BJ (cell line): ENCODE data around the gene KCNJ1. TPM values are rescaled to one million over a fixed set of nuclear protein-coding genes. Genes with fewer than 3 reads are reported as not detected.

Experiments
- CTCF ChIA-PET: fragments of 350-600 bp; formaldehyde crosslinking; extraction: SDS; loops from one replicate; lab custom pipeline; 2021; ENCODE audit warnings: antibody characterized with exemption, inconsistent platforms; lab: Yijun Ruan, JAX
- POLR2A ChIA-PET: fragments of 300-600 bp; sonication (Branson Sonifier 250); formaldehyde crosslinking; extraction: SDS; loops from one replicate; lab custom pipeline; 2021; ENCODE audit warnings: antibody characterized with exemption; lab: Charles Lee
- DNase-seq: peaks from one replicate; pipeline ENCODE4 v3.0.0-alpha.2; 2011; ENCODE audit warnings: low read depth
- H3K27me3 ChIP-seq: 2 replicates; pipeline ENCODE4 v1.6.0; 2011; ENCODE audit warnings: low read length; ENCODE audit not compliant: control insufficient read depth, insufficient read depth
- H3K36me3 ChIP-seq: 2 replicates; pipeline ENCODE4 v1.5.1; 2011; ENCODE audit warnings: low read length; ENCODE audit not compliant: control insufficient read depth, insufficient read depth
- H3K4me3 ChIP-seq: 2 replicates; pipeline ENCODE4 v1.5.1; 2011; ENCODE audit warnings: low read depth, mild to moderate bottlenecking, control low read depth, low read length
- polyA plus RNA-seq: library from polyadenylated mRNA; depleted of rRNA; stranded (reverse); fragments of >200 nt; gene quantifications from 2 replicates; pipeline ENCODE4 v1.2.3, GENCODE V29; 2011
- TF ChIP-seq, protein P1 (sequence below): IDR thresholded peaks from 2 replicates; pipeline ENCODE4 v1.5.1; 2011; ENCODE audit warnings: low read depth, mild to moderate bottlenecking, control low read depth, inconsistent platforms, low read length, moderate library complexity; ENCODE audit not compliant: insufficient read depth

The KCNJ1 gene
- polyA plus RNA-seq, 1 experiment: not detected

- DNase-seq: no peak
- POLR2A ChIA-PET: no interaction called here
- Histone ChIP-seq H3K4me3 (no peak overlapping the region), H3K27me3 (peaks cover 11% of the 10 kb centered on the region), H3K36me3 (no peaks in the 10 kb centered on the region)
- CTCF ChIA-PET: interaction anchor here (6.8 kb wide), 1 partner anchor 7 kb away, joined by 46 read pairs; no protein-coding TSS in a partner anchor
- TF ChIP-seq, protein P1, sequence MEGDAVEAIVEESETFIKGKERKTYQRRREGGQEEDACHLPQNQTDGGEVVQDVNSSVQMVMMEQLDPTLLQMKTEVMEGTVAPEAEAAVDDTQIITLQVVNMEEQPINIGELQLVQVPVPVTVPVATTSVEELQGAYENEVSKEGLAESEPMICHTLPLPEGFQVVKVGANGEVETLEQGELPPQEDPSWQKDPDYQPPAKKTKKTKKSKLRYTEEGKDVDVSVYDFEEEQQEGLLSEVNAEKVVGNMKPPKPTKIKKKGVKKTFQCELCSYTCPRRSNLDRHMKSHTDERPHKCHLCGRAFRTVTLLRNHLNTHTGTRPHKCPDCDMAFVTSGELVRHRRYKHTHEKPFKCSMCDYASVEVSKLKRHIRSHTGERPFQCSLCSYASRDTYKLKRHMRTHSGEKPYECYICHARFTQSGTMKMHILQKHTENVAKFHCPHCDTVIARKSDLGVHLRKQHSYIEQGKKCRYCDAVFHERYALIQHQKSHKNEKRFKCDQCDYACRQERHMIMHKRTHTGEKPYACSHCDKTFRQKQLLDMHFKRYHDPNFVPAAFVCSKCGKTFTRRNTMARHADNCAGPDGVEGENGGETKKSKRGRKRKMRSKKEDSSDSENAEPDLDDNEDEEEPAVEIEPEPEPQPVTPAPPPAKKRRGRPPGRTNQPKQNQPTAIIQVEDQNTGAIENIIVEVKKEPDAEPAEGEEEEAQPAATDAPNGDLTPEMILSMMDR: no peak
These were observed 10.6 kb upstream of the KCNJ1 start for GRCh38 chr11:128877726-128878125.

DNA sequence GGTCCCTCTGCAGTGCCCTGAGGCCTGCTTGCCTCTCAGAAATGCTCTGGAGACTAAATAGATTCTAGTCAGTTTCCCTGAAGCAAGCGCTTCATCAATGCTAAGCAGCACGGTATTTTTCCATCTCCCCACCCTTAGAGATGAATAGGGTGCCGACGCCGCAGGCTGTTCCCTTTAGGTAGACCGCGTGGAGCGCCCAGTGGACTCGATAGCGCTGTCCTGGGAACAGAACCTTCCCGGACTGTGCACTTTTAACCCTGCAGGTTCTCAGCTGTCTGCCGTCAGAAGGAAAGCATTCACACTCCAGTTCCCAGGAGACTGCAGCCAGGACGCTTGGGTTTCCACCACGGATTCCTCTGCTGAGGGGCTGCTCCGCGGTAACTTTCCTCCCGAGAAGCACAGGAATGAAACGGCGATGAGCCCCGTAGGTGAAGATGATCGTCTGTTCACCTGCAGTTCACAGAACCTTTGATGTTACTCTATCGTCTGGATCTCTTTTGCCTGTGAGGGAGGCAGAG, 9.1 kb upstream of the KCNJ1 start:
- ChIA-PET CTCF (interaction anchor here (0.5 to 6.8 kb wide), 3 partner anchors 9 to 1352 kb away, joined by 3 to 46 read pairs (median 4); no protein-coding TSS in a partner anchor), POLR2A (no interaction called here)
- Histone ChIP-seq H3K27me3 (peaks cover 11% of the 10 kb centered on the region), H3K36me3 (no peaks in the 10 kb centered on the region), H3K4me3 (no peak overlapping the region)
- DNase-seq: no peak
- TF ChIP-seq, protein P1: no peak

DNA sequence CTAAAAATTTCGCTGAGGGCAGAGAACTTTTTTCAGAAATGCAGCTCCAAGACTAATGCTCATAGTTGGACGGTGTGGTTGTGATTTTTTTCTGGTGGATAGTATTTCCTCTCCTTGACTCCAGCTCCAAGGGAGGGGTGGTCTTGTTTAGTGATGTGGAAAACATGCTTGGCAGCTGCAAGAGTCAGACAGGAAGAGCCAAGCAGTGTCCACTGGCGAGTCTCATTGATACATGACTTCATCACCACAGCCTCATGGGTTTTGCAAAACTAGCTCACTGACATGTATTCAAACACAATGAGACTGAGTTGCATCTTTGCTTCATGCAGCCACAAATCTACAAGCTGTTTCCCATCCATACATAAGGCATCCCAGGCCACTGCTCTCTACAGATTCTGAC, 7.3 kb upstream of the KCNJ1 start:
- TF ChIP-seq, protein P1: no peak
- POLR2A ChIA-PET: no interaction called here

GRCh38 chr11:128872594-128872993, 5.5 kb upstream of the KCNJ1 start:
- TF ChIP-seq, protein P1: no peak
- POLR2A ChIA-PET: no interaction called here
- Histone ChIP-seq H3K27me3 (peaks cover 6% of the 10 kb centered on the region), H3K4me3 (no peak overlapping the region), H3K36me3 (no peaks in the 10 kb centered on the region)
- no peak for DNase-seq
- CTCF ChIA-PET: interaction anchor here (0.7 to 6.8 kb wide), 2 partner anchors 12 to 15 kb away, joined by 4 to 46 read pairs; no protein-coding TSS in a partner anchor

More for the DNA sequence above, 7.3 kb upstream of the KCNJ1 start:
- DNase-seq: no peak
- CTCF ChIA-PET: interaction anchor here (0.9 to 6.8 kb wide), 5 partner anchors 11 to 717 kb away, joined by 3 to 46 read pairs (median 4); no protein-coding TSS in a partner anchor
- no peaks in the 10 kb centered on the region for H3K36me3 ChIP-seq
- peaks cover 8% of the 10 kb centered on the region for H3K27me3 ChIP-seq
- no peak overlapping the region for H3K4me3 ChIP-seq

DNA sequence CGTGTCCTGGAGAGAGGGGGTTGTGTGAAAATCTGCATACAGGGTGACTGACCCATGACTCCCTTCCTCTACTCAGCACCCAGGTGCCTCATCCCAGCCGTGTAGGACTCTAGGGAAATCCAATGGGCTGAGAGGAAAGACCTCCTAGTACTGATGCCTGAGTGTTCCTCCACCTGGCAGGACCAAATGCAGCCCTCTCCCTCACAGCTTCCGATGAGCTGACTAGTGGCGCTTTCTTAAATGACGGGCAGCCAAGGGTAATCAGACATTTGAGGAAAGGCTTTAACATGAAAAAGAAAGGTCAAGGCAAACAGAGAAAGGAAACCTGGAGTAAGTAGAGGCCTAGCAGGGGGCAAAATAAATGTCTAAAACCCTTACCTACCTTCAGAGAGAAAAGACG, 5.0 kb upstream of the KCNJ1 start:
- DNase-seq: no peak
- Histone ChIP-seq H3K27me3 (peaks cover 6% of the 10 kb centered on the region), H3K4me3 (no peak overlapping the region), H3K36me3 (no peaks in the 10 kb centered on the region)
- TF ChIP-seq, protein P1: no peak
- CTCF ChIA-PET: interaction anchor here (0.7 to 6.8 kb wide), 2 partner anchors 13 to 14 kb away, joined by 4 to 46 read pairs; no protein-coding TSS in a partner anchor
- POLR2A ChIA-PET: no interaction called here
